Upper lobe of right lung (tissue), 1 donor: Measurements from ENCODE around the gene CLEC2A. TPM values are rescaled to one million over a fixed set of nuclear protein-coding genes. Genes with fewer than 3 reads are reported as not detected.
"Not testable (repeated sequence)": the region's sequence is repeated elsewhere in the genome, so short reads cannot be mapped to it uniquely, and the experiment has no call there.

ENCODE experiments used
- ATAC-seq: fragments of 200-7000 bp; cut with Tn5 transposase; one replicate; pipeline ENCODE4 v1.9.1; 2020; ENCODE audit warnings: mild to moderate bottlenecking, moderate library complexity
- DNase-seq: peaks from one replicate; pipeline ENCODE4 v3.0.0-alpha.2; 2020
- H3K27ac ChIP-seq: fragments of 200-600 bp; one replicate; pipeline ENCODE4 v1.8.0; 2022
- H3K27me3 ChIP-seq: fragments of 200-600 bp; one replicate; pipeline ENCODE4 v1.8.0; 2022; ENCODE audit warnings: mild to moderate bottlenecking
- H3K36me3 ChIP-seq: fragments of 200-600 bp; one replicate; pipeline ENCODE4 v1.8.0; 2022
- H3K4me1 ChIP-seq: fragments of 200-600 bp; one replicate; pipeline ENCODE4 v1.8.0; 2022
- H3K4me3 ChIP-seq: fragments of 200-600 bp; one replicate; pipeline ENCODE4 v1.8.0; 2022; ENCODE audit warnings: mild to moderate bottlenecking
- H3K9me3 ChIP-seq: fragments of 200-600 bp; one replicate; pipeline ENCODE4 v1.8.0; 2022
- intact Hi-C: fragments of 100-400 bp; cut with DNase I; formaldehyde crosslinking; loops from one replicate; pipeline ENCODE4 v1.11.0; 2022
- long read RNA-seq: library from polyadenylated mRNA; unstranded; transcript quantifications from one replicate; pipeline ENCODE4 v2.0.0, GENCODE V29; 2021
- total RNA-seq: library from RNA; stranded (reverse); fragmentation: NEBNext Ultra II Directional; extraction: Animal tissue kit (Norgen Biotek cat#: 25700); gene quantifications from one replicate; pipeline ENCODE4 v1.2.1, GENCODE V29; 2021
- TF ChIP-seq, protein P1 (sequence below): fragments of 200-600 bp; IDR thresholded peaks from one replicate; pipeline ENCODE4 v1.8.0; 2022; ENCODE audit warnings: antibody characterized with exemption
- donor health status: DM: no; HTN: yes; CAD: no; lungs with severe emphysema.

CLEC2A gene, protein sequence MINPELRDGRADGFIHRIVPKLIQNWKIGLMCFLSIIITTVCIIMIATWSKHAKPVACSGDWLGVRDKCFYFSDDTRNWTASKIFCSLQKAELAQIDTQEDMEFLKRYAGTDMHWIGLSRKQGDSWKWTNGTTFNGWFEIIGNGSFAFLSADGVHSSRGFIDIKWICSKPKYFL
- not detected for total RNA-seq
- long read RNA-seq: 0 reads

DNA sequence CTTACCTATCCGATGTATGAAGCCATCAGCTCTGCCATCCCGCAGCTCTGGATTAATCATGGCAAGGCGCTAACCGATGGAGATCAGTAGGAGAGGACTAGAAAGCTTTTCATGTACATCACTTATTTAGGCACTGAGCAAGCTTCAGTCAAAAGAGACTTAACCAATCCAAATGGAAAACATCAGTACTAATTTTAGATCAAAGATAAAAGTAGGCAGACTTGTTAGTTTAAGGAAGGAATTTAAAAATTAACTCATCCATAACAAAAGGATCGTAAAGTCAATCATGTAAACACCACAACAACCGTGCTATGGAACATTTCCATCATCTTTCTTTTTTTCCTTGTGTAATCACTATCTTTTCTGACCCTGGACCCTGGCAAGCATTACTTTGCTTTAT lies at the start of gene CLEC2A:
Gene CLEC2A (minus strand): TSS at position 101 of the 400 bp plus-strand sequence. CDS start 41 bp downstream, at position 60.
- DNase-seq (no peak), ATAC-seq (no peak)
- H3K36me3 ChIP-seq: no peaks in the 10 kb centered on the region
- H3K27me3 ChIP-seq: no peaks in the 10 kb centered on the region
- no peaks in the 10 kb centered on the region for H3K9me3 ChIP-seq
- intact Hi-C loops: no loop called here
- H3K4me3 ChIP-seq: no peak within 1 kb of the TSS
- TF ChIP-seq, protein P1, sequence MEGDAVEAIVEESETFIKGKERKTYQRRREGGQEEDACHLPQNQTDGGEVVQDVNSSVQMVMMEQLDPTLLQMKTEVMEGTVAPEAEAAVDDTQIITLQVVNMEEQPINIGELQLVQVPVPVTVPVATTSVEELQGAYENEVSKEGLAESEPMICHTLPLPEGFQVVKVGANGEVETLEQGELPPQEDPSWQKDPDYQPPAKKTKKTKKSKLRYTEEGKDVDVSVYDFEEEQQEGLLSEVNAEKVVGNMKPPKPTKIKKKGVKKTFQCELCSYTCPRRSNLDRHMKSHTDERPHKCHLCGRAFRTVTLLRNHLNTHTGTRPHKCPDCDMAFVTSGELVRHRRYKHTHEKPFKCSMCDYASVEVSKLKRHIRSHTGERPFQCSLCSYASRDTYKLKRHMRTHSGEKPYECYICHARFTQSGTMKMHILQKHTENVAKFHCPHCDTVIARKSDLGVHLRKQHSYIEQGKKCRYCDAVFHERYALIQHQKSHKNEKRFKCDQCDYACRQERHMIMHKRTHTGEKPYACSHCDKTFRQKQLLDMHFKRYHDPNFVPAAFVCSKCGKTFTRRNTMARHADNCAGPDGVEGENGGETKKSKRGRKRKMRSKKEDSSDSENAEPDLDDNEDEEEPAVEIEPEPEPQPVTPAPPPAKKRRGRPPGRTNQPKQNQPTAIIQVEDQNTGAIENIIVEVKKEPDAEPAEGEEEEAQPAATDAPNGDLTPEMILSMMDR: no peak
- no peak within 1 kb of the TSS for H3K27ac ChIP-seq
- H3K4me1 ChIP-seq: no peaks in the 10 kb centered on the region

DNA sequence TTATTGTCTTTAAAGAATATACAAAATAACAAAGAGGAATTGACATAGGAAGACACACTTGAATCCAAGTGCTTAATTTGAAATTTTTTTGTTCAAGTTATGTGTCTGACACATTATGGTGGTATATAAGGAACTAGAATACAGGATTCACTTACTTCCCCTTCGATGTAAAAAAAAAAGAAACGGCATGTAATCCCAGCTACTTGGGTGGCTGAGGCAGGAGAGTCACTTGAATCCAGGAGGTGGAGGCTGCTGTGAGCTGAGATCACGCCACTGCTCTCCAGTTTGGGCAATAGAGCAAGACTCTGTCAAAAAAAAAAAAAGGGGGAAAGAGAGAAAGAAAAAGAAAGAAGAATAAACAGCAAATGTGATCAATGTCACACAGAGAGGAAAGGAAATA lies 48.0 kb upstream of the CLEC2A start:
- DNase-seq (no peak), ATAC-seq (no peak)
- intact Hi-C loops: no loop called here
- no peaks in the 10 kb centered on the region for H3K27me3 ChIP-seq
- no peaks in the 10 kb centered on the region for H3K9me3 ChIP-seq
- H3K4me1 ChIP-seq: no peaks in the 10 kb centered on the region
- TF ChIP-seq, protein P1: no peak
- H3K27ac ChIP-seq: no peak overlapping the region
- H3K36me3 ChIP-seq: no peaks in the 10 kb centered on the region
- H3K4me3 ChIP-seq: no peak overlapping the region

DNA sequence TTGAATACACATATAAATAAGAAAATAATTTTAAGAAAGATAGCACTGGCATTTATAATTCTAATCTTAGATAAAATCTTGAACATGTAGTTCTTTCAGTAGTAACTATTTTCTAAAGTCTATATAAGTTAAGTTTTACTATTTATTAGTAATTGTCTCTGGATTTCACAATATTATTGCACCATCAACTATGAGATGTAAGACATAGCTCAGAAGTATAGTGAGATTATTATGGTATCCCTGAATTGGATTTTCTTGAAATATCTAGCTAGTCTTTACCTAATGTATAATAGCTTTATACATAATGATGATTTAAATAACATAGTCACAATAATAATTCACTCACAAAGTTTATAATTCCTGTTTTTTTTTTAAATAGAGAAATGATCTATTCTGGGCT lies 45.7 kb upstream of the CLEC2A start:
- no peak for ATAC-seq
- intact Hi-C loops: no loop called here
- no peaks in the 10 kb centered on the region for H3K4me1 ChIP-seq

DNA sequence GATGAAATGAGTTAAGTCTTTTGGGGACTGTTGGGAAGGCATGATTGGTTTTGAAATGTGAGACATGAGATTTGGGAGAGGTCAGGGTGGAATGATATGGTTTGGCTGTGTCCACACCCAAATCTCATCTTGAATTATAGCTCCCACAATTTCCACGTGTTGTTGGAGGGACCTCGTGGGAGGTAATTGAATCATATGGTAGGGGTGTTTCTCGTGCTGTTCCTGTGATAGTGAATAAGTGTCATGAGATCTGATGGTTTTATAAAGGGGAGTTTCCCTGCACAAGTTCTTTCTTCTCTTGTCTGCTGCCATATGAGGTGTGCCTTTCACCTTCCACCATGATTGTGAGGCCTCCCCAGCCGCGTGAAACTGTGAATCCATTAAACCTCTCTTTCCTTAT lies 44.5 kb upstream of the CLEC2A start:
- H3K9me3 ChIP-seq, DNase-seq, H3K36me3 ChIP-seq, H3K27me3 ChIP-seq, H3K27ac ChIP-seq, H3K4me1 ChIP-seq, H3K4me3 ChIP-seq, intact Hi-C loops, ATAC-seq: not testable (repeated sequence)

More for the DNA sequence above, 45.7 kb upstream of the CLEC2A start:
- no peak overlapping the region for H3K27ac ChIP-seq
- TF ChIP-seq, protein P1: no peak
- no peak for DNase-seq
- no peaks in the 10 kb centered on the region for H3K27me3 ChIP-seq
- no peaks in the 10 kb centered on the region for H3K9me3 ChIP-seq
- no peak overlapping the region for H3K4me3 ChIP-seq
- no peaks in the 10 kb centered on the region for H3K36me3 ChIP-seq

DNA sequence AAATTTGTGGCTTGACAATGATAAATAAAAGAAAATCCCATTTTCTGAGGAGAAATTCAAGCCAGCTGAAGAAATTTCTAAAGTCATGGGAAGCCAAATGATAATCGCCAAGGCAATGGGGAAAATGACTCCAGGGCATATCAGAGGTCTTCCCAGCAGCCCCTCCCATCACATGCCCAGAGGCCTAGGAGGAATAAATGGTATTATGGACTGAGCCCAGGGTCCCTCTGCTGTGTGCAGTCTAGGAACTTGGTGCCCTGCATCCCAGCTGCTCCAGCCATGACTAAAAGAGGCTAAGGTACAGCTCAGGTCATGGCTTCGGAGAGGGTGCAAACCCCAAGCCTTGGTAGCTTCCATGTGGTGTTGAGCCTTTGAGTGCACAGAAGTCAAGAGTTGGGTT lies 43.4 kb upstream of the CLEC2A start:
- Histone ChIP-seq H3K27ac (no peak overlapping the region), H3K4me1 (no peaks in the 10 kb centered on the region), H3K9me3 (no peaks in the 10 kb centered on the region), H3K27me3 (no peaks in the 10 kb centered on the region), H3K36me3 (no peaks in the 10 kb centered on the region), H3K4me3 (no peak overlapping the region)
- TF ChIP-seq, protein P1: no peak
- DNase-seq (no peak), ATAC-seq (no peak)
- intact Hi-C loops: no loop called here

DNA sequence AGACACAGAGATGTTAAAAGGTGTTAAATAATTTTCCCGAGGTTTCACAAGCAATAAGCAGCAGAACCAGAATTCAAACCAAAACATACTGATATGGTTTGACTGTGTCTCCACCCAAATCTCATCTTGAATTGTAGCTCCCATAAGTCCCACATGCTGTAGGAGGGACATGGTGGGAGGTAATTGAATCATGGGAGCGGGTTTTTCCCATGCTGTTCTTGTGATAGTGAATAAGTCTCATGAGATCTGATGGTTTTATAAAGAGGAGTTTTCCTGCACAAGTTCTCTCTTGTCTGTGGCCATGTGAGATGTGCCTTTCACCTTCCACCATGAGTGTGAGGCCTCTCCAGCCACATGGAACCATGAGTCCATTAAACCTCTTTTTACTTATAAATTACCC lies 42.6 kb upstream of the CLEC2A start:
- H3K36me3 ChIP-seq, H3K4me1 ChIP-seq, H3K27me3 ChIP-seq, intact Hi-C loops, H3K4me3 ChIP-seq, H3K9me3 ChIP-seq, H3K27ac ChIP-seq, DNase-seq, ATAC-seq: not testable (repeated sequence)

DNA sequence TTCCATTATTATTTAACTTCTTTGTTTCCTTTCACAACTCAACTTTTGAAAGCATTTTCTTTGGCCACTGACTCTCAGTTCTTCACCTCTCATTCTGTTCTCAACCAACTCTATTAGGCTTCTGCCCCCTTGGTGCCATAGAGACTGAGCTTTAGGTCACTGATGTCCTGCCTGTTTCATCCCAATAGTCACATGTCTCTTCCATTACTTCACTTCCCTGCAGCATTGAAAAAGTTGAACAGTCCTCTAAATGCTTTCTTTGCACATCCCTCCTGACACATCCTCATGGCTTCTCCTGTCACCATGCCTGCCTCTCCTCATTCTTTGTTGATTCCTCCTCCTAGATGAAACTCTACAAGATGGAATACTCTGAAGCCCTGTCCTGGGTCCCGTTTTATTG lies 41.8 kb upstream of the CLEC2A start:
- ATAC-seq (peak; percentile 72), DNase-seq (no peak)
- TF ChIP-seq, protein P1: no peak
- Histone ChIP-seq H3K36me3 (no peaks in the 10 kb centered on the region), H3K4me3 (peak overlapping the region; percentile 34), H3K4me1 (no peaks in the 10 kb centered on the region), H3K27me3 (no peaks in the 10 kb centered on the region), H3K9me3 (no peaks in the 10 kb centered on the region), H3K27ac (peak overlapping the region; percentile 53)
- intact Hi-C loops: no loop called here
